ENCODE measurements around the gene TOMM70.
"Not testable (repeated sequence)": the region's sequence is repeated elsewhere in the genome, so short reads cannot be mapped to it uniquely, and the experiment has no call there.

TOMM70 gene

DNA sequence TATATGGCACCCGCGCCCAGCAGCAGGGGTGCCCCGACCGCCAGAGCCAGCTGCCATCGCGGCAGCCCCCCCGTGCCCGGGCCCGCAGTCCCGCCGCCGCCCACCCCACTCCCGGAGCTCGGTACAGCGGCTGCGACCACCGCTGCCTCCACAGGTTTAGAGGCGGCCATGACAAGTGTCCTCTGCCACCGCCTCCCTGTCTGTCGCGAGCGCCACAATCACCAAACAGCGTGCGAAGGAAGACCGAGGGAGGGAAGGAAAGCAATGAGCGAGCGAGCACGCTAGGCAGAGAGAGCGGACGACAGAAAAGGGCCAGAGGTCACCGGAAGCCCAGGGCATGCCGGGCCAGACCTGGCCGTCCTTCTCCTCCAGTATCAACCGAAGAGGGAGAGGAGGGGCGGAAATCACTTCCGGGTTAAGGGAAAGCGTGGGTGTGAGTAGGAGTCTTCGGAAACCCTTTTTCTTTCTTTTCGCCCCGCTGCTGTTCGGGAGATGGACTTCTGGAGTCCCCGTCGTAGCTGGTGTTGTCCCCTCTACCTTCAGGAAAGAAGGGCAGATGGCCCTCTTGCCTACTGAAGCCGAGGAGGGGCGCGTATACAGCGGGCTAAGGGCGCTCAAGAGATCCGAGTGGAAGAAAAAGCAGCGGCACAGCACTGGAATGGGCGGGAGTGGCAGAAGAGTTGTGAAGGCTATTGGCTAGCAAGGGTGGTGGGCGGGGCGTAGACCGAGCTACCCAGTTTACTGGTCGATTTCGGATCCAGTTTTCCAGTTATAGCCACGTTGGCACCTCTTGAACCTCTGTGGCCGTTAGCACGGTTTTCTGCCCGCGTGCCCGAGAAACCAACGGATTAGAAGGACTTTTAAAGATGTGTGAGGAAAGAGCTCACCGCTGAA is at the start of gene TOMM70, which contains the start of gene LNP1:
Gene TOMM70, minus strand, starts transcription at position 310 of the 894 bp plus-strand sequence. Its CDS starts 140 bp downstream, at position 170.
Gene LNP1, plus strand, starts transcription at position 760 of the 894 bp plus-strand sequence. CDS start 28,191 bp downstream, outside the sequence.
- DNase-seq (ENCODE audit: low read depth): peak; percentile 90

GRCh38 chr3:100449214-100449613 is 48.3 kb upstream of the TOMM70 start:
- no peak for DNase-seq (ENCODE audit: low read depth)

DNA sequence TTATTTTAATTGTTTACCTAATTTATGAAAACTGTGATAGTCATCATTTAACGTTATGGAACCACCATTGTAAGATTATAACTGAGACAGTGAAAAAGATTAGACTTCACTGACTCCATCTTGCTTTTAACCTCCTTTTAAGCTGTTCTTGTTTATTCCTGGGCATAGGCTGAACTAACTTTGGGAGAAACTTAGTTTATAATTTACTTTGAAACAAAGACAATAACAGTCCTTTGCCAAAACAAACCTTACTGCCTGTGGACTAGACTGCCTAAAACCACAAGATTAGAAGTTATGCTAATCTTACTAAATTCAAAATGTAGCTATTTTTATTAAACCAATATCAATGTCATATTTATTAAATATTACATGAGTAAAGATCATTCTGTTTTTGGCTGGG is 47.2 kb upstream of the TOMM70 start:
- no peak for DNase-seq (ENCODE audit: low read depth)

DNA sequence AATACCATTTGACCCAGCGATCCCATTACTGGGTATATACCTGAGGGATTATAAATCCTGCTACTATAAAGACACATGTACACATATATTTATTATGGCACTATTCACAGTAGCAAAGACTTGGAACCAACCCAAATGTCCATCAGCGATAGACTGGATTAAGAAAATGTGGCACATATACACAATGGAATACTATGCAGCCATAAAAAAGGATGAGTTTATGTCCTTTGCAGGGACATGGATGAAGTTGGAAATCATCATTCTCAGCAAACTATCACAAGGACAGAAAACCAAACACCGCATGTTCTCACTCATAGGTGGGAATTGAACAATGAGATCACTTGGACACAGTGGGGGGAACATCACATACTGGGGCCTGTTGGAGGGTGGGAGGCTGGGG is 46.2 kb upstream of the TOMM70 start:
- not testable (repeated sequence) for DNase-seq (ENCODE audit: low read depth)

DNA sequence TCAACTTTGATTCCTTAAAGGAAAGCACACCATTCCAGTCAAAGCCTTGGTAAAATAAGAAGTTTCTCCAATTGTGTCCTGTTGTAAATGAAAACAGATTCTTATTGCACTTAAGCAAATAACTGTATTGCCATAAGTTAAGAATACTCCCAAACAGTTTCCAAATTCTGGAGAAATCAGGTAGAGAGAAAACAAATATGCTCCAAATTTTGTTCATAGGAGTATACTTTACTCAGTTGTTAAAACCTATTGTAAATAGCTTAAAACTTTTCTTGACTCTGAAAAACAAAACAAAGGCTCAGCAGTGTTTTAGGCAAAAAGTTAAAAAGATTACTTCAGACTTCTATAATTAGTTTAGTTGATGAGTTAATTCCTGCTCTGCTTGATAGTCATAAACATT is 42.8 kb upstream of the TOMM70 start:
- DNase-seq (ENCODE audit: low read depth): no peak

DNA sequence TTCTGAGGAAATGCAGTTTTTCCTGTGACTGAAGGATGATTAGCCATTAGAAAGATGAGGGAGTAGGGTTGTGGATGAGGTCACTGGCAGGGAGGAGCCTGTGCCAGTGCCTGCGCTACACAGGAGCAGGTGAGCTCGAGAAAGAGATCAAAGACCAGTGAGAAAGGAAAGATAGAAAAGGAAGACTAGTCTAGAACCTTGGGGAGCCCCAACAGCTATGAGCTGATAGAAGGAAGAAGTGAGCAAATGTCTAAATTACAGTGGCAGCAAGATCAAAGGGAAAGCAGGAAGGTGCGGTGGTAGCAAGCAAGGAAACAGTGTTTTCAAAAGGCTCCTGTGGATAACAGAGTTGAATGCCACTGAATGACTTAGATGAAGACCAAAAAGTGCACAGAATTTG is 40.0 kb upstream of the TOMM70 start:
- DNase-seq (ENCODE audit: low read depth): no peak

DNA sequence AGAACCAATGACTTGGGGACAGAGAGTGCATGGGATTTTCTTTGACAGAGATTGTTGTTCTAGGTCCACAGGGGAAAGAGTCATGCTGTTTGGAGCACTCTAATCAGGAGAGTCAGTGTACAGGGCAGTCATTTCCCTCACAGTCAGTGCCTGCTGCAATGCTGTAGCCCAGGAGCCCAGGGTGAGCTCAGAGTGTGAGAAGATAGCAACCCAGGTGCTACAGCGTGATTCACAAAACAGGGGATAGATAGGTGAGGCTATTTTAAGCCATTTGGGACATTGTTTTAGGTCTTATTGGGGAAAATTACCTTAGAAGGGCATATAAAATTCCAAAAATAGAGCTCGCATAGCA is 37.7 kb upstream of the TOMM70 start:
- no peak for DNase-seq (ENCODE audit: low read depth)

GRCh38 chr3:100437721-100438622 is 37.1 kb upstream of the TOMM70 start:
- DNase-seq (ENCODE audit: low read depth): no peak

DNA sequence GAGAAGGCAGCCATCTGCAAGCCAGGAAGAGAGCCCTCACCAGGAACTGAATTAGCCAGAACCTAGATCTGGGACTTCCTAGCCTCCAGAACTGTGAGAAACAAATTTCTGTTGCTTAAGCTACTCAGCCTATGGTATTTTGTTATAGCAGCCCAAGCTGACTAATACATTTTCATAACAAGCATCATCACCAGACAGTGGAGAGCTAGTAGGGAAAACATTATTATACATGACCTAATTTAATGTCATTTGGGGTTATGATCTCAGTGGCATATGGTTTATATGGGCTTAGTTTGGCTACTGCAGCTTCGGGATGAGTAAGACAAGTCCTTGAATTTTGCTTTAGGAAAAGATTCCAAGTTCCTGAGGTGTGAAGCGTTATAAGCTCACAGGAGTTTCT is 36.1 kb upstream of the TOMM70 start:
- DNase-seq (ENCODE audit: low read depth): no peak

DNA sequence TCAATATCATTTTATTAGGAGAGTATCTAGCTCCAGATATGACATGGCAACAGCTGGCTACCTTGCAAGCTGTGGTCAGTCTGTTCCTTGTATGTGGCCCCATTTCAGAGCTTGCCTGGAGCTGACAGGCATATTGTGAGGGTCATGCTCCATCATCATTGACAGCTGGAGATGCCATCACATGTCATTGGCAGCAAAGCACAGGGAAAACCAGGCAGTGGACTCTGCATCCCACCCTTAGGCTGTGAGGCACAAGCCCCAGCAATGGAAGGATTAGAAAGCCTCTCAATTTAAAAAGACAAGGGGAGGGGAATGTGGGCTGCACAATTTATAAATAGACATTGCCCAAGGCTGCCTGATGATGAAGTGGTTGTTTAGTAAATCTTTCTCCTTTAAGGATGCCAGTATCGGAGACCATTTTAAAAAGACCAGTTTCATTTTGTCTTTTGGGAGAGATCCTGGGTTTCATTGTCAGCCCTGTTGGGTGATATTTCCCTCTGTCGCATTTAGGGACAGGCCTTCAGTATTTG is 28.4 kb upstream of the TOMM70 start:
- DNase-seq (ENCODE audit: low read depth): no peak

DNA sequence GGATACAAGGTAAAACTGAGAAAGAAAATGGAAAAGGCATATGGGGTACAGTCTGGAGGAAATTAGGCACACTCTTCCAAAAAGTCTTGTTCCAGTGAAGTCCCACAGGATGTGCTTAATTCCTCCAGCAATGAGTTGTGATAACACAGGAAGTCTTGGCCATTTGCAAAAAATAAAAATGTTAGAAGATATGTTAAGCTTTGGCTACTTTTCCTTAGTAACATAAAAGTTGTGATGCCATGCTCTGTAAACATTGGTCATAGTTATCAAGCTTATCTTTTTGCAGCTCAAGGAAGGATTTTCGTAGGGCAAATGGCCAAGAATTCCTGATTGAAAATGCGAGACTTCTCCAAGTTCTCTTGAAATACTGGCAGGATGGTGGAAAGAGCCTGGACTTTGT is 26.8 kb upstream of the TOMM70 start:
- DNase-seq (ENCODE audit: low read depth): no peak

DNA sequence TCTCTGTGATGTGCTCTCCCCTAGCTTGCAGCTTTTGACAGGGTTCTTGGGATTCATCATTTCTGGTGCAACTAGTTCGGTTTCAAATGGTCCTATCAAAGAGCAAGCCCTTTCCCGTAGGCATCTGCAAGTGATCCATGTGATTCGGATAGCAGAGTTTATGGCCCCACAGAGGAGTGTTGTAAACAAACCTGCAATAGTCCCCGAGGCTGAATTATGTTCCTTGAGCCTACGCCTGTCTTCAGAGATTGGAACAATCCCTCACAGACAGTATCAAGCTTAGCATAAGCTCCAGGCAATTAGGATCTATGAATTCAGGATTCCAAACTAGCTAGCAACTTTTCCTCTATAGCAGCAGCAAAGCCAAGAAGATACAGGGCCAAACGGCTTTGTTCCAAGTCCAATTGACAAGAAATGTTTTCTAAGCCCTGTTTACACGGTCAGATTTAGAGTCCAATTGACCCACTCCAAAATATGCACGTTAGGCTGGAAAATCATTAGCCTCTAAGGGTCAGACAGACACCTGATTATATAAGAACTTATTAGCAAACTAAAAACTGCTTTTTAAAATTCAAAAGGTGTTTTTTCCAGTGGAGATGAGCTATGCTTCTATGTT is 25.3 kb upstream of the TOMM70 start:
- no peak for DNase-seq (ENCODE audit: low read depth)

- DNase-seq (ENCODE audit: low read depth): no peak
These were observed 24.4 kb upstream of the TOMM70 start for GRCh38 chr3:100425316-100425715.

DNA sequence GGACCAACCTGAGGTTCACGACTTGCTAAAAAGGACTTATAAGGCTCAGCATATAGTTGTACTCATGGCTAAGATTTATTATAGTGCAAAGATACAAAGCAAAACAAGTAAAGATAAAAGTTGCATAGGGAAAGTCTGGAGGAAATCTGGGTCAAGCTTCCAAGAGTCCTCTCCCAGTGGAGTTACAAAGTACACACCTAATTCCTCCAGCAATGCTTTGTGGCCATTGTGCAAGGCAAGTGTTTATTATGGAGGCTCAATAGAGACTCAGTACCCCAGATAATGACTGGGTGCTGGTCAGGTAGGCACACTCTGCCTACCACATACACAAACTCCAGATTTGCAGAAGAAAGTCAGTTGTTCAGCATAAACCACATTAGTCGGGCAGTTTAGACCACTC is 23.4 kb upstream of the TOMM70 start:
- DNase-seq (ENCODE audit: low read depth): no peak

DNA sequence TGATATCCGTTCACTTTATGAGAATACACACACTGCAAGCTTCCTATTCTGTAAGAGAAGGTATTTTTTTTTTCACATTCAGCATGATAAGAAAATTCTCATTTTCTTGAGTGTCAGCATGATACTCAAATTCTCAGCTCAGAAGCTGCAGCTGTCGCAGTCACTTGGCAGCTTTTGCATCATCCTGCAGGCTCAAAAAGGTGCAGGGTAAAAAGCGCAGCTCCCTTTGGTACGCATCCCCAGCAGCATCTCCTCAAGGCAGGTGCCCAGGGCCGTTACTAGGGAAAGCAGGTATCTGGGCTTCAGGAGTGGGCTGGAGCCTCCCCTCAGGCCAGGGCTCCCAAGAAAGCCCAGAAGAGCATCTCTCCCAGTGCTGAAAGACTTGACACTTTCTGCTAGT is 22.7 kb upstream of the TOMM70 start:
- DNase-seq (ENCODE audit: low read depth): no peak

DNA sequence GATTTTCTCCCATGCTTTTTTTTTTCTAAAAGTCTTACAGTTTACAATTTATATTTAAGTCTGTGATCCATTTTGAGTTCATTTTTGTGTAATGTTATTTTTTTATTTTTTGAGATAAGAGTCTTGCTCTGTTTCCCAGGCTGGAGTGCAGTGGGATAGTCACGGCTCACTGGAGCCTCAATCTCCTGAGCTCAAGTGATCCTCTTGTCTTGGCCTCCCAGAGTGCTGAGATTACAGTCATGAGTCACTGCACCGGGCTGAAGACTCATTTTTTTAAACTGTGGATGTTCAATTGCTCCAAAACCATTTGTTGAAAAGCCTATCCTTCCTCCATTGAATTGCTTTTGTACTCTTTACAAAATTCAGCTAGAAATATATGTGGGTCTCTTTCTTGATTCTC is 20.0 kb upstream of the TOMM70 start:
- no peak for DNase-seq (ENCODE audit: low read depth)

DNA sequence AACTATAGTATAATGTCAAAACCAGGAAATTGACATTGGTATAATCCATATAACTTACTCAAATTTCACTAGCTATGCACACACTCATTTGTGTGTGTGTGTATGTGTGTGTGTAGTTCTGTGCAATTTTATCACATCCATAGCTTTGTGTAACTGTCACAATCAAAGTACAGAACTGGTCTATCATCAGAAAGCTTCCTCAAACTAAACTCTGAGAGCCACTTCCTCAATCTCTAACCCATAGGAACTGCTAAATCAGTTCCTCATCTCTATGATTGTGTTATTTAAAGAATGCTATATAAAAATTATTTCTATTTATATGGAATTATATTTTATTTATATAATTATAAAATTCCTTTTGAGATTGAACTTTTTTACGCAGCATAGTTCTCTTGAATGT is 18.5 kb upstream of the TOMM70 start:
- no peak for DNase-seq (ENCODE audit: low read depth)

DNA sequence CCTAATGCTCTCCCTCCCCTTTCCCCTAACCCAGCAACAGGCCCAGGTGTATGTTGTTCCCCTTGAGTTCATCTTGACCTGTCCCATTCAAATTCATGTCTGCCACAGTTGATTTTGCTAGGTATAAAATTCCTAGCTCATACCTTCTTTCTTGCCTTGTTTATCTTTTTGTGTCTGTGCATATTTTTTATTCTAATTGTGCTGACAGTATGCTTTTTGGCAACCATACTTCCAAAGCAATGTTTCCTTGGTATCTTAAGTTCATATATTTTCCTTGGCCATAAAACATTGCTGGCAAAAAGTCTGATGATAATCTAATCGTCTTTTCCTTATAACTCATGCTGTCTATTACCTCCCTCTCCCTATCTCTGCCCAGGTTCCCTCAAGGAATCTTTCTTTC is 16.0 kb upstream of the TOMM70 start:
- DNase-seq (ENCODE audit: low read depth): no peak

GRCh38 chr3:100416176-100416575 is 15.3 kb upstream of the TOMM70 start:
- DNase-seq (ENCODE audit: low read depth): no peak

DNA sequence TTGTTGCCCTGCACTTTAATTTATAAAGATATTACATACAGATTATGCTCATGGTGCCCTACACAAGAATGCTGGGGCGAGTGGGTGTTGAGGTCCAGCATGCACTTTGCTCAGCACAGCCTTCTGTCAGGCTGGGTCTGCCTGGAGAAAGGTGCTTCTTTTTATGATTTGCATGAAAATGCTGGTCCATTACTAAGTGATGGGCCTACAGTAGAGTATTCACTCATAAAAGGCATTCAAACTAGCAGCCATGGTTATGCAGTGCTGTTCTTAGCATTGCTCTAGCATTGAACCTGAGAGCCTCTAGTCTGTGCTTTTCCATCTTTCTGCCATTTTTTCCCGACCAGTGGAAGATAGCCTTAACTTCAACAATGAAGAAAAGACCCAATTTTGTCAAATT is 12.7 kb upstream of the TOMM70 start:
- DNase-seq (ENCODE audit: low read depth): no peak

DNA sequence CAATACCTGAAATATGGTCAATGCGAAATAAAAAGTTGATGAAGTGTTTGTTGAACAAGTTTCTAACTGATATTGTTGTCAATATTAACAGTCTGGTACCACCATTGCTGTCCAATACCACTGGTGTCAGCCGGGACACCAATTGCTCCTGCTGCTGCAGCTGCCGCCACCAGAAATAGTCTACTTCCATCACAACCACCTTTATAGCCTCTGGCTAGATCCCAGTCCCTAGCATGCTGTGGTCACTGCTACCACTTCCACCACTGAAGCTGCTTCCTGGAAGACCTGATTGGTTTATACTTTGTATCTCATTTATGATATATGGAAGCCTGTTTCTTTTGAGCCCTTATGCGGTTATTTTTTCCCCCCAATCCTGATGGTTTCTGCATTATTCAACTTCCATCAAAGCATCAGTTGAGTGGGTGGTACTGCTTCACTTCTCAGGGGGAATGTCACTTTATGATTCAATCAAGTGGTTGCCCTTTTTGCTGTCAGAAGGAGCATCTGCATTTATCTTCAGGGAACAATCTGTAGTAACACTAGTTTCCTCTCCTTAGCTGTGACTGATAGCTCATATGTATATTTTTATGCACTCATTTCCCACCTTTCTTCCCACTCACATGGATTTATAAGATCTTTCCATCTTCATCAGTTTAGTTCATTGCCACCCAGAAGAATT is 12.2 kb upstream of the TOMM70 start:
- DNase-seq (ENCODE audit: low read depth): no peak
